Measurements from ENCODE around the gene SIDT1.

Gene SIDT1

GRCh38 chr3:113499081-113499480 lies 33.3 kb upstream of the SIDT1 start:
- Histone ChIP-seq H2BK120ac (ENCODE audit: low read depth, low read length) (no peak overlapping the region), H3K4me2 (ENCODE audit: low read length) (no peak overlapping the region), H3K79me1 (ENCODE audit: low read length) (no peaks in the 10 kb centered on the region), H3K18ac (ENCODE audit: low read length) (no peak overlapping the region), H3K79me2 (ENCODE audit: control insufficient read depth, insufficient read depth, low read length) (no peaks in the 10 kb centered on the region), H2BK15ac (replicated peaks; ENCODE audit: low read depth) (no peak overlapping the region), H3K4me3 (ENCODE audit: low read length) (no peak overlapping the region), H2BK5ac (ENCODE audit: low read length) (no peak overlapping the region), H4K8ac (ENCODE audit: low read depth, low read length) (no peak overlapping the region), H3K36me3 (ENCODE audit: control insufficient read depth, insufficient read depth, low read length) (no peaks in the 10 kb centered on the region), H3K4me1 (ENCODE audit: control insufficient read depth, low read depth, low read length) (no peaks in the 10 kb centered on the region), H3K4ac (ENCODE audit: low read depth, low read length) (no peak overlapping the region), H3K27me3 (ENCODE audit: insufficient read depth, low read length, poor library complexity) (no peaks in the 10 kb centered on the region), H3K56ac (ENCODE audit: low read length) (no peak overlapping the region), H4K5ac (ENCODE audit: low read length) (no peak overlapping the region), H3K23ac (ENCODE audit: low read length) (no peak overlapping the region), H3K27ac (ENCODE audit: low read depth, low read length) (no peak overlapping the region), H3K9ac (ENCODE audit: low read length) (no peak overlapping the region), H2AK5ac (ENCODE audit: low read length) (no peak overlapping the region)
- WGBS (ENCODE audit: extremely low coverage, insufficient coverage, low lambda C conversion rate), result no CpG with 5 or more reads among the region's 1 CpG
- DNase-seq, result no peak

- Histone ChIP-seq H4K8ac (ENCODE audit: low read depth, low read length) (no peak overlapping the region), H3K36me3 (ENCODE audit: control insufficient read depth, insufficient read depth, low read length) (no peaks in the 10 kb centered on the region), H3K4me2 (ENCODE audit: low read length) (no peak overlapping the region), H2BK120ac (ENCODE audit: low read depth, low read length) (no peak overlapping the region), H3K27ac (ENCODE audit: low read depth, low read length) (no peak overlapping the region), H3K4me1 (ENCODE audit: control insufficient read depth, low read depth, low read length) (no peaks in the 10 kb centered on the region), H3K79me2 (ENCODE audit: control insufficient read depth, insufficient read depth, low read length) (no peaks in the 10 kb centered on the region), H3K56ac (ENCODE audit: low read length) (no peak overlapping the region), H3K4ac (ENCODE audit: low read depth, low read length) (no peak overlapping the region), H3K9ac (ENCODE audit: low read length) (no peak overlapping the region), H3K4me3 (ENCODE audit: low read length) (no peak overlapping the region), H2BK5ac (ENCODE audit: low read length) (no peak overlapping the region), H3K23ac (ENCODE audit: low read length) (no peak overlapping the region), H2BK15ac (replicated peaks; ENCODE audit: low read depth) (no peak overlapping the region), H4K5ac (ENCODE audit: low read length) (no peak overlapping the region), H3K27me3 (ENCODE audit: insufficient read depth, low read length, poor library complexity) (no peaks in the 10 kb centered on the region), H3K18ac (ENCODE audit: low read length) (no peak overlapping the region), H3K79me1 (ENCODE audit: low read length) (no peaks in the 10 kb centered on the region), H2AK5ac (ENCODE audit: low read length) (no peak overlapping the region)
- DNase-seq, result no peak
- no CpG with 5 or more reads among the region's 2 CpGs for WGBS (ENCODE audit: extremely low coverage, insufficient coverage, low lambda C conversion rate)
These were observed 30.8 kb upstream of the SIDT1 start for GRCh38 chr3:113501597-113501996.

DNA sequence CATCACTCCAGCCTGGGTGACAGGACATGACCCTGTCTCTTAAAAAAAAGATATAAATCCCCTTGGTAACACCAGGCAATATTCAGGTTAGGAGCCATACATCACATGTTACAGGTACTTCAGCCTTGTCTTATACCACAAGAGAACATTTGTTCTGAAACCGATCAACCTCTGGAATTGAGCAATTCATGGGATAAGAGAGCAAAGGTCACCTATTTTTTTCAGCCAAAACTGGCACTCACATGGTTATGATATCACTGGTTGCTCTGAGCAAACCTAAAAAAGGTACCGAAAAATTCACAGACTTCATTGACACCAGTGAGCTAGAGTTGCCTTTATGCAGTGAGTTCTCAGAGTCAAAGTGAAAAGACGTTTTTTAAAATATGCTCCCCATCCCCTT lies 26.5 kb upstream of the SIDT1 start:
- Histone ChIP-seq H4K5ac (ENCODE audit: low read length) (no peak overlapping the region), H3K18ac (ENCODE audit: low read length) (no peak overlapping the region), H2AK5ac (ENCODE audit: low read length) (no peak overlapping the region), H3K79me2 (ENCODE audit: control insufficient read depth, insufficient read depth, low read length) (no peaks in the 10 kb centered on the region), H2BK15ac (replicated peaks; ENCODE audit: low read depth) (no peak overlapping the region), H3K9ac (ENCODE audit: low read length) (no peak overlapping the region), H3K4ac (ENCODE audit: low read depth, low read length) (no peak overlapping the region), H3K79me1 (ENCODE audit: low read length) (peaks cover 3% of the 10 kb centered on the region), H3K4me1 (ENCODE audit: control insufficient read depth, low read depth, low read length) (no peaks in the 10 kb centered on the region), H2BK5ac (ENCODE audit: low read length) (no peak overlapping the region), H4K8ac (ENCODE audit: low read depth, low read length) (no peak overlapping the region), H3K23ac (ENCODE audit: low read length) (no peak overlapping the region), H3K27ac (ENCODE audit: low read depth, low read length) (no peak overlapping the region), H3K4me3 (ENCODE audit: low read length) (no peak overlapping the region), H3K4me2 (ENCODE audit: low read length) (no peak overlapping the region), H3K36me3 (ENCODE audit: control insufficient read depth, insufficient read depth, low read length) (no peaks in the 10 kb centered on the region), H3K56ac (ENCODE audit: low read length) (no peak overlapping the region), H2BK120ac (ENCODE audit: low read depth, low read length) (no peak overlapping the region), H3K27me3 (ENCODE audit: insufficient read depth, low read length, poor library complexity) (no peaks in the 10 kb centered on the region)
- DNase-seq, result no peak
- no CpG with 5 or more reads among the region's 3 CpGs for WGBS (ENCODE audit: extremely low coverage, insufficient coverage, low lambda C conversion rate)

DNA sequence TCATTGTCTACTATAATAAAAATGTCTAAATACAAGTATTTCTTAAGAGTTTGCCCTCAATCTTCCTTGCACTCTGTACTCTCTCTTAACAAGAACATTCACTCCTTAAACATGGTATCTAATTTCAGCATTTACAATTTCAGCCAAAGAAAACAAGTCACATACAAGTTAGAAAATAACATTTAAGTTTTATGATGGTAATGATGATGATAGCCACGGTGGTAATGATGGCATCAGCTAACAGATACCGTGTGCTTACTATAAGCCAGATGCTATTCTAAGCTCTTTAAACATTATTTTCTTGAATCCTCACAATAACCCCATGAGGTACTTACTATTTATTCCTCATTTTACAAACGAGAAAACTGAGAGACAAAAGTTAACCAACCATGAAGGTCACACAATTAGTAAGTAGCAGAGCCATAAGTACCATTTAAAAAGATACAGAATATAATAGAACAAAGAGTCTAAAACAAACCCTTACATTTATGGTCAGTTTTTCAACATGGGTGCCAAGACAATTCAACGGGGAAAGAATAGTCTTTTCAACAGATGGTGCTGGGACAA lies 24.8 kb upstream of the SIDT1 start:
- Histone ChIP-seq H2BK5ac (ENCODE audit: low read length) (no peak overlapping the region), H3K4me3 (ENCODE audit: low read length) (no peak overlapping the region), H3K9ac (ENCODE audit: low read length) (no peak overlapping the region), H3K18ac (ENCODE audit: low read length) (no peak overlapping the region), H2BK15ac (replicated peaks; ENCODE audit: low read depth) (no peak overlapping the region), H3K4me1 (ENCODE audit: control insufficient read depth, low read depth, low read length) (no peaks in the 10 kb centered on the region), H3K56ac (ENCODE audit: low read length) (no peak overlapping the region), H2BK120ac (ENCODE audit: low read depth, low read length) (no peak overlapping the region), H3K79me2 (ENCODE audit: control insufficient read depth, insufficient read depth, low read length) (no peaks in the 10 kb centered on the region), H3K4me2 (ENCODE audit: low read length) (no peak overlapping the region), H3K79me1 (ENCODE audit: low read length) (peaks cover 3% of the 10 kb centered on the region), H3K27ac (ENCODE audit: low read depth, low read length) (no peak overlapping the region), H4K5ac (ENCODE audit: low read length) (no peak overlapping the region), H2AK5ac (ENCODE audit: low read length) (no peak overlapping the region), H4K8ac (ENCODE audit: low read depth, low read length) (no peak overlapping the region), H3K27me3 (ENCODE audit: insufficient read depth, low read length, poor library complexity) (no peaks in the 10 kb centered on the region), H3K23ac (ENCODE audit: low read length) (no peak overlapping the region), H3K4ac (ENCODE audit: low read depth, low read length) (no peak overlapping the region), H3K36me3 (ENCODE audit: control insufficient read depth, insufficient read depth, low read length) (no peaks in the 10 kb centered on the region)
- no peak for DNase-seq
- no CpG with 5 or more reads among the region's 4 CpGs for WGBS (ENCODE audit: extremely low coverage, insufficient coverage, low lambda C conversion rate)

DNA sequence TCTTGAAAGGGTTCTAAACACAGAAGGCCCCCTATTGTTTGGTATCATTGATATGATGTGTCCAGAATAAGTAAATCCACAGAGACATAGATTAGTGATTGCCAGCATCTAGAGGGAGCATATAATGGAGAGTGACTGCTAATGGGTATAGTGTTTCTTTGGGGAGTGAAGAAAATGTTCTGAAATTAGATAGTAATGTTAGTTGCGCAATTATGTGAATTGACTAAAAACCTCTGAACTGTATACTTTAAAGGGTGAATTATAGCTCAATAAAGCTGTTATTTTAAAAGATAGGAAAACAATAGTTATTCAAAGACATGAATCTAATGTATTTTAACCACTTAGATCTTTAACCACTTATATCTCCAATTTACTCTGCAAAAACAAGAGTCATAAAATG lies 23.4 kb upstream of the SIDT1 start:
- Histone ChIP-seq H3K4me2 (ENCODE audit: low read length) (no peak overlapping the region), H3K4me1 (ENCODE audit: control insufficient read depth, low read depth, low read length) (peaks cover under 1% of the 10 kb centered on the region), H4K8ac (ENCODE audit: low read depth, low read length) (no peak overlapping the region), H3K79me1 (ENCODE audit: low read length) (peaks cover 3% of the 10 kb centered on the region), H3K27me3 (ENCODE audit: insufficient read depth, low read length, poor library complexity) (no peaks in the 10 kb centered on the region), H3K79me2 (ENCODE audit: control insufficient read depth, insufficient read depth, low read length) (no peaks in the 10 kb centered on the region), H4K5ac (ENCODE audit: low read length) (no peak overlapping the region), H3K27ac (ENCODE audit: low read depth, low read length) (no peak overlapping the region), H2BK5ac (ENCODE audit: low read length) (no peak overlapping the region), H2AK5ac (ENCODE audit: low read length) (no peak overlapping the region), H3K4ac (ENCODE audit: low read depth, low read length) (no peak overlapping the region), H3K23ac (ENCODE audit: low read length) (no peak overlapping the region), H3K18ac (ENCODE audit: low read length) (no peak overlapping the region), H2BK120ac (ENCODE audit: low read depth, low read length) (no peak overlapping the region), H2BK15ac (replicated peaks; ENCODE audit: low read depth) (no peak overlapping the region), H3K56ac (ENCODE audit: low read length) (no peak overlapping the region), H3K36me3 (ENCODE audit: control insufficient read depth, insufficient read depth, low read length) (no peaks in the 10 kb centered on the region), H3K9ac (ENCODE audit: low read length) (no peak overlapping the region), H3K4me3 (ENCODE audit: low read length) (no peak overlapping the region)
- no peak for DNase-seq
- no CpG with 5 or more reads among the region's 1 CpG for WGBS (ENCODE audit: extremely low coverage, insufficient coverage, low lambda C conversion rate)

DNA sequence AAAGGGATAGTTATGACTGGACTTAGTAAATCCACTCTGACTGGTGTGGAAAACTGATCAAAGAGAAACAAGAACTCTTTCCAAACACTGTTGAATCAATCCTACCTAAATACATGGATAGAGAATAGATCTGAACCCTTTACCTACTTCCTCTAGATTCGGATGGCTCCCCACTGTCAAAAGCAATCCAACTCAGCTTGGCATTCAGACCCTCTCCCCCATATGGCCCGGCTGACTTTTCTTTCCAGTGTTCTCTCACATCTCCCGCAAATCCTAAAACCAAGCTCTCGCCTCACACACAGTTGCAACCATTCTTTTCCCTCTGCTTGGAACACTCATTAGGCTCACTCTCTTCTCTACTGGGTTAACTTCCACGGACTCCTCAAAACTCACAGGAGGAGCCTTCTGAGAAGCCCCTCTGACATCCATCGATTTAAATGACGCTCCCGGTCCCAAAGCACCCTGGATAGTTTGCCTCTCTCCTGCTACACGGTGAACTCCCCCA lies 18.0 kb upstream of the SIDT1 start:
- peak overlapping the region; percentile 83 for H3K27ac ChIP-seq (ENCODE audit: low read depth, low read length)
- no peaks in the 10 kb centered on the region for H3K27me3 ChIP-seq (ENCODE audit: insufficient read depth, low read length, poor library complexity)
- peaks cover 2% of the 10 kb centered on the region for H3K4me1 ChIP-seq (ENCODE audit: control insufficient read depth, low read depth, low read length)
- no peaks in the 10 kb centered on the region for H3K36me3 ChIP-seq (ENCODE audit: control insufficient read depth, insufficient read depth, low read length)
- no peak overlapping the region for H2BK5ac ChIP-seq (ENCODE audit: low read length)
- H3K18ac ChIP-seq (ENCODE audit: low read length), result no peak overlapping the region
- no peak overlapping the region for H2BK120ac ChIP-seq (ENCODE audit: low read depth, low read length)
- peak overlapping the region; percentile 31 for H3K23ac ChIP-seq (ENCODE audit: low read length)
- no peaks in the 10 kb centered on the region for H3K79me2 ChIP-seq (ENCODE audit: control insufficient read depth, insufficient read depth, low read length)
- DNase-seq, result no peak
- no peak overlapping the region for H4K5ac ChIP-seq (ENCODE audit: low read length)
- H3K56ac ChIP-seq (ENCODE audit: low read length), result peak overlapping the region; percentile 84
- no peak overlapping the region for H3K4ac ChIP-seq (ENCODE audit: low read depth, low read length)
- H3K4me3 ChIP-seq (ENCODE audit: low read length), result peak overlapping the region; percentile 68
- peaks cover 2% of the 10 kb centered on the region for H3K79me1 ChIP-seq (ENCODE audit: low read length)
- H3K9ac ChIP-seq (ENCODE audit: low read length), result peak overlapping the region; percentile 73
- H3K4me2 ChIP-seq (ENCODE audit: low read length), result peak overlapping the region; percentile 99
- no peak overlapping the region for H2BK15ac ChIP-seq (replicated peaks; ENCODE audit: low read depth)
- peak overlapping the region; percentile 95 for H4K8ac ChIP-seq (ENCODE audit: low read depth, low read length)
- no CpG with 5 or more reads among the region's 9 CpGs for WGBS (ENCODE audit: extremely low coverage, insufficient coverage, low lambda C conversion rate)
- H2AK5ac ChIP-seq (ENCODE audit: low read length), result no peak overlapping the region
